Glutamatergic neuron (in vitro differentiated cells): ENCODE measurements around the gene RAB28. TPM values are rescaled to one million over a fixed set of nuclear protein-coding genes. Genes with fewer than 3 reads are reported as not detected.

Experiments used
- DNase-seq: peaks from one replicate; pipeline ENCODE4 v3.0.0; 2022
- H3K27ac Mint-ChIP-seq: one replicate; pipeline ENCODE4 v1.8.0; 2020; ENCODE audit warnings: mild to moderate bottlenecking, mixed read lengths, inconsistent platforms; ENCODE audit not compliant: unreplicated experiment
- H3K27me3 Mint-ChIP-seq: one replicate; pipeline ENCODE4 v1.8.0; 2020; ENCODE audit warnings: mild to moderate bottlenecking, moderate library complexity, mixed read lengths, inconsistent platforms; ENCODE audit not compliant: unreplicated experiment
- H3K36me3 Mint-ChIP-seq: one replicate; pipeline ENCODE4 v1.8.0; 2020; ENCODE audit warnings: mild to moderate bottlenecking, mixed read lengths, inconsistent platforms; ENCODE audit not compliant: unreplicated experiment
- H3K4me1 Mint-ChIP-seq: one replicate; pipeline ENCODE4 v1.8.0; 2020; ENCODE audit warnings: mild to moderate bottlenecking, low read depth, mixed read lengths, inconsistent platforms; ENCODE audit not compliant: unreplicated experiment
- H3K4me3 Mint-ChIP-seq: one replicate; pipeline ENCODE4 v1.8.0; 2020; ENCODE audit warnings: mild to moderate bottlenecking, mixed read lengths, inconsistent platforms; ENCODE audit not compliant: unreplicated experiment
- H3K9me3 Mint-ChIP-seq: one replicate; pipeline ENCODE4 v1.8.0; 2020; ENCODE audit warnings: mild to moderate bottlenecking, moderate library complexity, mixed read lengths, inconsistent platforms; ENCODE audit not compliant: unreplicated experiment
- CTCF ChIP-seq: fragments of 200-600 bp; sonication (generic); IDR thresholded peaks from one replicate; pipeline ENCODE4 v1.5.0; 2021; ENCODE audit not compliant: partially characterized antibody, unreplicated experiment
- total RNA-seq: library from RNA; stranded (reverse); fragmentation: NEBNext Ultra II Directional; extraction: Animal tissue kit (Norgen Biotek cat#: 25700); gene quantifications from one replicate; pipeline ENCODE4 v1.2.1, GENCODE V29; 2021; ENCODE audit not compliant: unreplicated experiment

RAB28 gene
- total RNA-seq, 1 donor from 2014 or later, result 12.7 TPM

GRCh38 chr4:13328591-13328990, 155.5 kb downstream of the RAB28 start:
- Mint-ChIP-seq H3K9me3 (no peaks in the 10 kb centered on the region), H3K4me3 (no peak overlapping the region), H3K36me3 (no peaks in the 10 kb centered on the region), H3K4me1 (no peaks in the 10 kb centered on the region), H3K27ac (no peak overlapping the region), H3K27me3 (no peaks in the 10 kb centered on the region)
- DNase-seq, result no peak
- no peak for TF ChIP-seq CTCF

GRCh38 chr4:13327991-13328390, 156.1 kb downstream of the RAB28 start:
- no peak overlapping the region for H3K27ac Mint-ChIP-seq
- no peak for TF ChIP-seq CTCF
- H3K9me3 Mint-ChIP-seq, result no peaks in the 10 kb centered on the region
- H3K36me3 Mint-ChIP-seq, result no peaks in the 10 kb centered on the region
- H3K4me1 Mint-ChIP-seq, result no peaks in the 10 kb centered on the region
- H3K27me3 Mint-ChIP-seq, result no peaks in the 10 kb centered on the region
- H3K4me3 Mint-ChIP-seq, result no peak overlapping the region
- no peak for DNase-seq

- Mint-ChIP-seq H3K4me3 (no peak overlapping the region), H3K36me3 (peaks cover 8% of the 10 kb centered on the region), H3K4me1 (no peaks in the 10 kb centered on the region), H3K27ac (no peak overlapping the region), H3K27me3 (peaks cover 1% of the 10 kb centered on the region), H3K9me3 (no peaks in the 10 kb centered on the region)
- no peak for TF ChIP-seq CTCF
- no peak for DNase-seq
These were observed 158.4 kb downstream of the RAB28 start for GRCh38 chr4:13325744-13326143.

GRCh38 chr4:13323921-13324320, 160.2 kb downstream of the RAB28 start:
- no peak for TF ChIP-seq CTCF
- no peaks in the 10 kb centered on the region for H3K4me1 Mint-ChIP-seq
- H3K27ac Mint-ChIP-seq, result no peak overlapping the region
- no peaks in the 10 kb centered on the region for H3K9me3 Mint-ChIP-seq
- DNase-seq, result no peak
- H3K27me3 Mint-ChIP-seq, result peaks cover 1% of the 10 kb centered on the region
- peaks cover 8% of the 10 kb centered on the region for H3K36me3 Mint-ChIP-seq
- H3K4me3 Mint-ChIP-seq, result no peak overlapping the region

GRCh38 chr4:13322681-13323101, 161.4 kb downstream of the RAB28 start:
- no peaks in the 10 kb centered on the region for H3K9me3 Mint-ChIP-seq
- peaks cover 8% of the 10 kb centered on the region for H3K36me3 Mint-ChIP-seq
- H3K4me3 Mint-ChIP-seq, result no peak overlapping the region
- no peak for TF ChIP-seq CTCF
- H3K27ac Mint-ChIP-seq, result no peak overlapping the region
- no peak for DNase-seq
- H3K4me1 Mint-ChIP-seq, result no peaks in the 10 kb centered on the region
- H3K27me3 Mint-ChIP-seq, result peaks cover 1% of the 10 kb centered on the region

Other genes with a start within 250 kb of the RAB28 start
- gene NKX3-2, start 60.2 kb upstream of the RAB28 start, total RNA-seq, result 0.25 TPM
- 57.3 TPM for gene BOD1L1, start 143.4 kb upstream of the RAB28 start, total RNA-seq